Mesenteric fat pad (tissue), 1 donor: ENCODE measurements around the gene PACRG. TPM values are rescaled to one million over a fixed set of nuclear protein-coding genes. Genes with fewer than 3 reads are reported as not detected.

Experiments
- DNase-seq: peaks from one replicate; pipeline ENCODE4 v3.0.0-alpha.2; 2020; ENCODE audit warnings: low spot score
- total RNA-seq: library from RNA; stranded (reverse); fragmentation: NEBNext Ultra II Directional; extraction: Animal tissue kit (Norgen Biotek cat#: 25700); gene quantifications from one replicate; pipeline ENCODE4 v1.2.1, GENCODE V29; 2021
- donor health status: DM: yes; HTN: yes; CAD: no.

PACRG gene
- total RNA-seq, 1 donor from 2014 or later: not detected

DNA sequence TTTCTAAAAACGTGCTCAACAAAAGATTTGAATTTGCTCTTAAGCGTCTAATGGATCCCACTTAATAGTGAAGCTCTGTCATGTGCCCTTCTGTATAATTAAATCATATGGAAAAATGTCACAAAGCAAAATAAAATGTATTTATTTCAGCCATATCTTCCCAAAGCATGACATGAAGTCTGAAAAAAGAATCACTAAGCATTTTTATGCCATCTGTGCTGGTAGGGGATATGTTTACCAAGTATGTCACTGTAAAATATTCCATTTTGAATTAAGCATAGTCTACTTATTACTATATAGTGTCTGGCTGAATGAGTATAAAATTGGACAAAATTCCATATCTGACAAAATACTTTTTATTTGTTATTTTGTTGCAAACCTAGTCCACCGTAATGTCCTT lies 438.7 kb downstream of the PACRG start:
- no peak for DNase-seq

DNA sequence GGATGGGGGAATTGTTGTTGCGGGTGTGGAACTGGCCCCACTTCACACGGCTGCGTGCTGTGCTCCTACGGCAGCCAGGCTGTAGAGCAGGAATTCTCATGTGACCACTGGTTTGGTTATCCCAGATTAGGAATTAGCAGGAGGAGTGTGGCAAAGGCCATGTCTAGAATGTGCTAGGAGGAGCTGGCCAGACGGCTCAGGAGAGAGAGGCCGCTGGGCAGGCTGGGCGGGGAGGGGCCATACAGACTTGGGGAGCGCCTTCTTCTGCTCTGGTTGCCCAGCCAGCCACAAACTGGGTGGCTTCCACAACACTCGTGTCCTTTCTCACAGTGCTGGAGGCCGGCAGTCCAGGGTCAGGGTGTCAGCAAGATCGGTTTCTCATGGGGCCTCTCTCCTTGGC lies 441.7 kb downstream of the PACRG start:
- no peak for DNase-seq

DNA sequence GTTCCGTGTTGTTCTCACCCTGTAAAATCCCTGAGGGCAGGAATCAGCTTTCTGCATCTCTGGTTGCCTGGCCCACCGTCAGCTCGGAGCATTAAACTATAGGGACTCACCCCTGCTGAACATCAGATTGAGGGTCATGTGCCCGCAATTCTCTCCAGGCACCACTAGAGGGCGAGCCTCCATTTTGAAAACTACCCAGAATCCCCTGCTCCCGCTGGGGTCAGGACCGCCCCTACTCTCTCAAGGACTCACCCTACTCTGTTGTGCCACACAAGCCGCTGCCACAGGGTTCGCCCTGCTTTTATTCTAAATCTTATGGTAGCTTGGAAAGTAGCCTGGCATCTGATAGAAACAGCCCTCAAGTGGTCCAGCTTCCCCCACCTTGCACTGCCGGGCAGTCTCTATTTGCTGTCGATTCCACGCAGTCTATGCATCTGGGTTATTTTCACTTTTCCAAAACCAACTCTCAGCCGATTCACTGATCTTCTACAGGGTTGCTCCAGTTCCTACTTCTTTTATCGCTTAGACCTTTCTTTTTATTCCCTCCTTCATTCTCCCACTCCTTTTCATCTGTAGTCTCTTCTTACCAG lies 442.6 kb downstream of the PACRG start:
- DNase-seq: no peak

DNA sequence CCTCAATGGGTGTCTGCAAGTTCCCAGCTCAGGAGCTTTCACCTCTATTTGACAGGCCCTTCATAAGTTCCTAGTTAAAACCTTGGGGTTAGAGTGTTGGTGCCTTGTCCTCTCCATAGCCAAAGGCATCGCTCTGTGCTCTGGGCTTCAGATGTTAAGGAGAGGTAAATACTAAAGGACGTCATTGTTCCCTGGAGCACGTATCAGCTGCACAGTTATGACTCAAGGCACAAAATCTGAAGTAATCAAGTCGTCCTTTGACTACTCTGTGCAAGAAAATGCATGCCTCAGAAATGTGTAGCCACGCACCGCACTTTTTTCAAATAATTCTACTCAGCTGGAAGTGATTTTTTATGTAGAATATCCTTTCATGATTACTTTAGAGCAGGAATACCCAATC lies 446.0 kb downstream of the PACRG start:
- no peak for DNase-seq

DNA sequence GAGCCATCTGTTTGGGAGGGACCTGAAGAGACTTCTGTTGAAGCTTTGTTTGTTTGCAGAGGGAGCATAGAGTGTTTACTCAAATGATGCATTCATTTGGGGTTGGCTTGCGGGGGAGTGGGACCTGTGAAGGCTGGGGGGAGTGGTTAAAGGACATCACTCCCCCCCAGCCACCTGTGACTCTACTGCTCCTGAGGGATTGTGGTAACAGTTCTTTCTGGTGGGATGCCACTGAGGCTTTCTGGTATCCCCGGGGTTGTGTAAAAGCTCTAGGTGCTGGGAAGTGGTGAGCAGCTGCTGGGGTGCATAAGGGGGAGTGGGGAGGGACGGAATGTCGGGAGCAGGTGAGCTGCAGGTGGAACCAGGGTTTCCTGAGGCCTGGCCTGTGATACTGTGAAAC lies 447.5 kb downstream of the PACRG start:
- DNase-seq: no peak

DNA sequence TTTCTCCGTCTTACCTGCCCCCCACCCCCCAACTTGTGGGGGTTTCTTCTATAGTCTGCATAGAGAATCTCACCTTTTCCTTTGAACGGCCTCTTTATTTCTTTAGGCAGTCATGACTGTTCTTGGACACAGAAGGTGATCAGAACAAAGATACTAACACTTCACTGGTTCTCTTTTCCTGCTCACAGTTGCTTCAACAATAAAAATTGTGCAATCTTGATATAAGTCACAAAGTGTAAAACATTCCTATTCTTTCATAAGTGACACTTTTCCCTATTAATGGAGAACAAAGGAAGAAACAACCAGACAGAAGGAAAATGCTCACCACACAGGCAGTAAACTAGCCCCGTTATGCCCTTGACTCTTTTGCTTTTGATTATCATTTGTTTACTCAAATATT lies 448.3 kb downstream of the PACRG start:
- no peak for DNase-seq

DNA sequence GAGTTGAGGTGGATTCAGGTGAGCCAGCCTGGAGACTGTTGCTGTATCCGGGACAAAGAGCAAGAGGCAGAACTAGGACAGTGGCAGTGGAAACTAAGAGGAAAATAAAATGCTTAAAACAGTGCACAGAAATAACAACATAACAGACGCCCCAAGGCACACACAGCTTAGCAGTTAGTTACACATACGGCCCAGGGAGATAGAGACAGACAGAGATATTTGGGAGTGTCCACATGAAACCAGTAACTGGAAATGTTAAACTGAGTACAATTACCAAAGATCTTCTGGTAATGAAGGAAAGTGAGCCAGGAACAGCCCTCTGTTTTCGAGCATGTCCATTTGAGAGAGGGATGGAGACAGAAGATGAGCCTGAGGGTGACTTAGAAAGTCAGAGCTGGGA lies 449.2 kb downstream of the PACRG start:
- no peak for DNase-seq

DNA sequence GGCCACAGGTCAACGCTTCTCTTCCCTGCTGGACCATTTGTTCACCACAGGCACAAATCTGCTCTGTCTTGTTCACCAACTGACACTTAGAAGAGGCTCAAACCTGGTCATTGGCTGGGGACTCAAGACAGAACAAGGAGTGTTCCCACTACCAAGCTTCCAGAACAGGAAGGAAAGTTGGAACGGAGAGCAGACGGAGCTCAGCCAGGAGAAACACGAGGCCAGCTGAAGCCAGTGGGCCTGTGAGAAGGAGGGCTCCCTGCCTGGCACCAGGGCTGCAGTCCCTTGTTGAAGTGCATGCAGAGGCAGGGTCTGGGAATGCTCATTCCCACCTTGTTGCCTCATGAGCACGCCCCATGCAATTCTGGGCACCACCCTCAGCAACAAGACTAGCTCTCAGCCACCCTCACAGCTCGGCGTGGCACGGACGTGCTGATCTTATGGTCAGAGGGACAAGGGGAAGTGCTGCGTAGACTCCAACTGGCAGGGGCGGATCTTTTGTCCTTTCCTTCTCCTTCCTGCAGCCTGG lies 450.2 kb downstream of the PACRG start:
- DNase-seq: no peak

DNA sequence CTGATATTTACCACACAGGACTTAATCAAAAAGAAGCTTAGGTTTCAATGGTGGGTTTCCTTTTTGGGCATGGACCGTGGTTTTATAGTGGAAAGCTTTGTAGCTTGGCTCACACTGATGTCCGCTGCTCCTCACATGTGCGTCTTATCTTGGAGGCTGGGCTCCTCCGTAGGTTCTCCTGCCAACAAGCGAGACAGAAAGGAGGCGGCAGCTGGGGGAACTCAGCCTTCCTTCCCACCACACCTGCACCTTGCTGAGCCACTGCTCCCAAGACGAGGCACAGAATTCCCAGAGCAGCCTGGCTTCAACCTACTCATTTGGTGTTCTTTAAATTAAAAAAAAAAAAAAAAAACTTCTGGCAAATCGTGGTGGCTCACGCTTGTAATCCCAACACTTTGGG lies 451.3 kb downstream of the PACRG start:
- DNase-seq: no peak

DNA sequence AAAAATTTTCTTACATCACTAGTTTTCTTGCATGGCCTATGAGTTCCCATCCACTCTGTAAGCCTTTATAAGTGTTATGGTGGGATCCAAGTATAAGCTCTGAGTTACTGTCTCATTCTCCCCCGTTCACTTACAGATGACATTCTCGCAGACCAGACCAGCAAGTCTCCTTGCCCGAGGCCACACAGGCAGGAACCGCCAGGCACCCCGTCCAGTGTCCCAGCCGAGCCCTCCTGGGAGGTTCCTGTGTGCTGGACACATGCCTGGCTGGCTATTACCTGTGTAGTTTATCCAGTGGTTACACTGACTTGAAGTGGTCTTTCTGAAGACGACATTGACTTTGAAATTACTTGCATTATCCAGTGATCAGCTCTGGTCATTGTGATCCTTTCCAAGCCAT lies 451.9 kb downstream of the PACRG start:
- no peak for DNase-seq

DNA sequence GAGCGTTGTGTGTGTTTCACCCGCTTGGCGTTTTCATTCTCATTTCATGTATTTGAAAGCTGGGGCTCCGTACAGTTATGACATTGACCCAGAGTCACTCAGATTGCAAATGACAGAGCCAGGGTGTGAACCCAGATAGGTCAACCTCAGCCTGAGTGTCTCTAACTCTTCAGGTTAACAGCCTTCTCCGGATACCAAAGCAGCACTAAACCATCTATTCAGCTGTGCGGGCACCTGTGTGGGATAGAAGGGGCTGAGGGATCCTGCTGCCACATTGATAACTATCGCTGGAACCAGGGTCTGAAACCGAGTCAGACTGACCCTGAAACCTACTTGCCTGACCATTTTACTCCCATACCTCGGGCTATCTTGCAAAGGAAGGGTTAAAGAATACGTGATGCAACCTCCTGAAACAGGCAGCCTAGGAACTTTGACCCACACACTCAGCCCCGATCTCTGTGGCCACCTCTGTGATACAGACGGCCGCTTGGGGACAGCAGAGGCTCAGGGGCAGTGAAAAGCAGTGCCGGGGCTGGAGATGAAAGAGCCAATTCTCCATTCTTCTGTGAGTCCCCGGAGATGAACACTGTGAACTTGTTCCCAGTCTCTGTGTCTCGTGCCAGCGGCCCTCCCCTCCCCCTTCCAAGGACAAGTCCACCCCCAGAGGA lies 453.2 kb downstream of the PACRG start:
- DNase-seq: no peak

DNA sequence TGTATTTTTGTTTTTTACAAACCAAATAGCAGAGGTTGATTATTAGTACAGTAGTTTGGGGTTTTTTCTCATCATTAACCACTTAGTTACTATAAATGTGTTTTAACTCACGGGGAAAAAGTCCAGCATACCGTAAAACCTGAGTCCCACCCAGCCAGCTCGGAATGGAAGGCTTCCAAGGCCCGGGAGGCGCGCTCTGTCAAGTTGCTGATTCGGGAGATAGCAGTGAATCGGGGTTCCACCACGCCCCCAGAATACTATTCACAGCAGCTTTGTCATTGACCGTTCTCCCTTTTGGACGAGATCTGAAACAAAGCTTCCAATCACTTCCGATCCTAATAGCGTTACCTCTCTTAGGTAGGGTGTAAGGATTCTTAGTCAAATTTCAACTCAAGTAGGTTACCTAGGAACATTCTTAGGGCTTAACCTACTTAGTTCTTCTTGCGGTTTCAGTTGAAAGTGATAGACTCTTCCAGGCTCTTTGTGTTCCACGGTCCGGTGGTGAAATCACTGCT lies 453.9 kb downstream of the PACRG start:
- no peak for DNase-seq

DNA sequence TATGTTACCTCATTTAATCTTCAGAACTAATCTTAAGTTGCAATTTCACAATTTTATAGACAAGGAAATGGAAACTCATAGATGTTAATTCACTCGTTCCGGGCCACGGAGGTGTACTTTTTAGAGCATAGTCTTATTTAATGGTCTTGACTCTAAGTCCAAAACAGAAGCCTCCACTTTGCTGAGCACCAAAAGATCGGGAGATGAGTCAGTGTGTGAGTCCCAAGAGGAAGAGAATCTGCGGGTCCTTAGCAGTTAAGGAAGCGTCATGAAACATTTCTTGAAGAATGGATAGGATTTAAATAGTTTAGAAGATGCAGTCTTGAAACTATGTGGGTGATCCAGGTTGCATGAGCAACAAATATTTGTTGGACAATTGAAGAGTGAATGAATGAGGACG lies 454.9 kb downstream of the PACRG start:
- no peak for DNase-seq

DNA sequence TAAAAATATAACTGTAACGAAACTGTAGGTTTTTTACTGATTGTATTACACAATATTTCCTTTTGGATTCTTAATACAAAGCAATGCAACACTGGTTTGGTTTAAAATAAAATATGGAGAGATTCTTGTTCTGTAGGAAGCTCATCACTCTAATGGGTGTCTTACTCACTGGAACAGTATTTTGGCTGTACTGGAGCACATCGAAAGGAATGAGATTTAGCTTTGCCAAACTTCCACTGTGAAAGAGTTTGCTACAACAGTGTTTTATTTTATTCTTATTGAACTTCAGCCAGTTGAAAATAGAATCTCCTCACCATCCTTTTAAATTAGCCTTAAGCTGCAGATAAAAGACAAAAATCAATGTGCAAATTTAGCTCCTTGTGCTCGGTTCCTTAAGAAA lies 456.0 kb downstream of the PACRG start:
- no peak for DNase-seq

DNA sequence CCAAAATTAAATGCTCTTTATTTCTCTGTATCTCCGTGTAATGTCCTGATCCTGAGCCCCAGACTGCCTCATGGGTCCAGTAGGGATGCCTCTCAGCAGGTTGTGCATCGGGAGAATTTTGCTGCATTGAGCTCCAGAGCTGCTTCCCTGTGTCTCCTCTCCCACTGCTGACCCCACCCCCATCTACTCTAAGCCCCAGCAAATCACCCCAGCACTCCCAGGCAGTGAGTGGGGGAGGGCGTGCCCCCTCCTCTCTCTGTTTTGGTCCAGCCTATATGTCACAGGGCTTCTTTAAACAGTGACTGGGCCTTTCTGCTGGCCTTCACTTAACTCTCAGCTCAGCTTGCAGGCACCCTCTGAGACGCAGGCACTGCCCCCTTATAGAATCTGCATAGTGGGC lies 458.0 kb downstream of the PACRG start:
- no peak for DNase-seq

DNA sequence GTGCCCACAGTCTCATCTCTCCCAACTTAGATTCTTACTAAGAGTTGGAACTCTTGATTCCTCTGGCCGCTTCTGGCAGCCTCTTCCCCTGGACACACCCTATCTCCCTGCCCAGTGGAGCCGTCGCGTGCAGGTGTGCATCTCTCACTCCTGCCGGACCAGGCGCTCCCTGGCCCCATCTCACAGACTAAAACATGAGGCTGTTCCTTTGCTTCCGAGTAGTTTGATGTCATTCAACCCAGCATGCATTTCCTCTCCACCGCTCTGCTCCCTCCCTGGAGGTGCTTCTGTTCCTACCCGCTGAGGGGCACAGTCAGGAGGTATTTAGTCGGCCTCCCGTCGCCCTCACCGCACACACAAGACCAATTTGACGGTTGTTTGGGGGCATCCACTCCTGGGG lies 458.8 kb downstream of the PACRG start:
- no peak for DNase-seq

DNA sequence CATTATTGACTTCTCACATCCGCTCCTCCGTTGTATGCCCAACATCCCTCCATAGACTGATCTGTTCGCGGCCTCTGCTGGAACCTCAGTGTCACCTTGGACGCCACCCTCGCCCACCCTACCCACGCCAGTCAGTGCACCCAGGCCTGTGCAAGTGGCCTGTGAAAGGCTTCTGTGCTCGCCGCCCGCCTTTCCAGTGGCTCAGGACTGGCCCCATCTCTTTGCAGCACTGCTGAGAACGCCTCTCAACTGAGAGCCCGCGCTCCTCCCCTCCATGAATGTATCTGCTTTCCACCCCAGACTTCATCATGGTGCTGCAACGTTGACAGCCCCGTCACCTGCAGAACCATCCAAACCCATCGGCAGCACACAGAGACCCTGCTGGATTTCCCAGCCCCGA lies 459.4 kb downstream of the PACRG start:
- DNase-seq: no peak

DNA sequence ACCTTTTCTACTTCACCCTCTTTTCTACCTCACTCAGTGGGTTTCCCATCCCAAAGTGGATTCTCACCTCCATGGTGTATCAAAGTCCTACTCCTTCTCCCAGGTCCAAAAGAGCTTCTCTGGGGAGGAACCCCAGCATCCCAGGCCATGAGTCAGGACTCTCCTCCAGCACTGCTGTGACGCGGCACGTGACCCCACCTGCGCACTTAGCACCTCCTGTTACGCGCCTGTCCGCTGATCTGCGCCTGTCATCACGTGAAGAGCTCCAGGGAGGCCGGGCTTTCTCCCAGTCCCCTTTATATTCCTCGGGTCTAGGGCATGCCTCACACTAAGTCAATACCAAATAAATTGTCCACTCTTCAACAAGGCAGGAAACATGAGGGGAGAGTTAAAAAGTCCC lies 459.8 kb downstream of the PACRG start:
- no peak for DNase-seq

DNA sequence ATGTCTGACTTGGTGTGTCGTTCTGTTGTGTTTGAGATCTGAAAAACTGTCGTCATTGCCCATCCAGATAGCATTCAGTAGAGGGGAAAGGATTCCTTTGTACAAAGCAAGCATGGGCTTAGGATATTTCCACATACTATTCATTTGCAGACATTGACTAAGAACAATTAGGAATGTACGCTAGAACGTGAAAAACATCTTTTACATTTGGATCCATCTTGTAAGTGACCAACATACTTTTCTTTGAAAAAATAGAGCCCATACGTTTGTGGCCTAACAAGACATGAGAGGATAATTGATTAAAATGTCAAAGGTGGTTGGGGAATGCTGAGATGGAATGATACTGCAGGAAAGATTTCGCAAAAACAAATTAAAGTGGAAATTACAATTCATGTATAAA lies 461.0 kb downstream of the PACRG start:
- no peak for DNase-seq

DNA sequence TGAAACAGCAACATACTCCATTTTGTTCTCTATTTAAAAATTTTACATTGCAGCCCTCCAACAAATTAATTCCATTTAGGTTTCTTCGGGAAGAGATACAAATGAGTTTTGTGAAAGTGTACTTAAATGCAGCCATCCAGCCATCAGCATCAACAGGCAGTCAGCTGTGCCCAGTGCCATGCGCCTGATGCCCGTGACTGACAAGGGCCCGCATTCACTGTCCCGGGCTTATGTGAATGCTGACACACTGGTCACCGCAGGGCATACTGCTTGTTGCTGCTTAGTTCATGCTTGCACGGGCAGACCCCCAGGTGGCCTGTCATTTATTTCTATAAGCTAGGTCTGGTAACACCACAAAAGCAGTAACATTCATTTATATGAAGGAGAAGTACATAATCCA lies 461.8 kb downstream of the PACRG start:
- DNase-seq: no peak

DNA sequence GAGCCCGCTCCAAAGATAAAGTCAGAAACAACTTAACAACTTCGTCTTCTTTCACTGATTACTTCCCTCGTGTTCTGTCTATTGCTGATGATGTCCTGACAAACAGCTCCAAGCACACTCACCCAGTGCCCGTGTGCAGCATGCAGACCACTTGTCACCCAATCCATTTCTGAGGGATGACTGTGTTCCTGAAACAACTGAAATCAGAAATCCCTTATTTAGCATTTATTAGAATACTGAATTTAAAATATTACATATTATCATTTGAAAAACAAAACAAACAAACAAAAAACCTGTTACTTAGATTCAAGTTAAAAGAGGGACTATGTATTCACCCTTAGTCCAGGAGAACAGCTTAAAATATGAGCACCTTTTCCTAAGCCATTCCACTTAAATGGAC lies 463.0 kb downstream of the PACRG start:
- DNase-seq: no peak

DNA sequence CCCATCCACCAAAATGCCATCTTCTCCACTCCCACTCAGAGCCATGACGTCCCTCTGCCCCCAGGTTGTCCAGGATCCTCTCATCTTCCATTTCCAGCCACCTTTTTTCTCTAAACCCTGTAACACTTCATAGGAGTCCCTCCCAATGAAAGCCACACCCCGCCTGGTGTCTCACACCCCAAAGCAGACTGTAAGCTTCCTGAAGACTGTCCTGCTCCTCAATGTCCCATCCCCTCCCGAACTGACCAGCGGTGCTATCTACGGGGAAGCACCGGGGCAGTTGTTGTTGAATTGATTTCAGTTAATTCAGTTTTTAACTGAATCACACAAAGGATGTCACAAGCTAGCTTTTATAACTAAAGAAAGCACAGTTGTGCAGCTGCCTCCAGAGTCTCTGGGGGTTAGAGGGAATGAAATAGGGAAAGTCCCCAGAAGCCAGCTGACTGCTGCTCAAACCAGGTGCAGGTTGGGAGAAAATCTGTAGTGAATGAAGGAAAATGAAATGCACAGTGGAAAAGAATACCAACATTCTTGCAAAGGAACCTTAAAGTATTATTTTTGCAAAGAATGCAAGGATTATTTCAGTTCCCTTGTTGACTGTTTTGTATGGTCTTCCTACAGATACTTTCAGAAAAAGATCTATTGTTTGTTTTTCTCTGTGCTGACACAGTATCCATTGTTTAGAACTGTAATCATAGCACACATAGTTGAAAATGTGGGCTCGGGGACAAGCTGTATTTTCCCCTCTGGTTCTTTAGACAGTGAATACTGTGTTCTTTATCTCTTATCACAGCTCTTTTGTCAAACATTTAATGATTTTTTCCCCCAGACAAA lies 464.1 kb downstream of the PACRG start:
- DNase-seq: no peak
